Lower leg skin (tissue), 4 donors: ENCODE data around the gene SATB1. TPM values are rescaled to one million over a fixed set of nuclear protein-coding genes. Genes with fewer than 3 reads are reported as not detected.

Experiments used
- DNase-seq, 2 donors: peaks; one replicate each; pipeline ENCODE4 v3.0.0-alpha.2; 2019; ENCODE audit warnings: low spot score in 2 of 2
- H3K4me3 ChIP-seq: fragments of 200-600 bp; sonication (generic); 2 replicates; pipeline ENCODE4 v1.5.1; 2017; ENCODE audit warnings: mild to moderate bottlenecking, low read depth; ENCODE audit not compliant: poor library complexity, severe bottlenecking
- CTCF ChIP-seq, 3 donors: fragments of 450-650 bp; IDR thresholded peaks; one replicate each; pipeline ENCODE4 v1.5.1; 2016; ENCODE audit warnings: antibody characterized with exemption in 3 of 3, mild to moderate bottlenecking in 3 of 3, moderate library complexity in 2 of 3
- POLR2A ChIP-seq, 2 donors: fragments of 450-650 bp; IDR thresholded peaks; one replicate each; pipeline ENCODE4 v1.6.1; 2016 to 2017; ENCODE audit warnings: antibody characterized with exemption in 2 of 2, mild to moderate bottlenecking in 1 of 2, moderate library complexity in 1 of 2
- WGBS, 2 donors: methylation state at CpG; one replicate each; pipeline ENCODE4 v1.1.5; 2018; 5-methylcytosine and 5-hydroxymethylcytosine counted together
- intact Hi-C: fragments of 100-400 bp; cut with DNase I; formaldehyde crosslinking; loops from one replicate; pipeline ENCODE4 v1.15.0; 2023; ENCODE audit warnings: low total_unique reads
- total RNA-seq, 4 donors: library from RNA; depleted of rRNA; stranded (reverse); fragments of >200 nt; gene quantifications; one replicate each; pipeline ENCODE4 v1.1.0, GENCODE V29; 2016

SATB1 gene
- total RNA-seq, 4 donors from 2014 or later = 16.9 to 33.8 (median 25.7) TPM

DNA sequence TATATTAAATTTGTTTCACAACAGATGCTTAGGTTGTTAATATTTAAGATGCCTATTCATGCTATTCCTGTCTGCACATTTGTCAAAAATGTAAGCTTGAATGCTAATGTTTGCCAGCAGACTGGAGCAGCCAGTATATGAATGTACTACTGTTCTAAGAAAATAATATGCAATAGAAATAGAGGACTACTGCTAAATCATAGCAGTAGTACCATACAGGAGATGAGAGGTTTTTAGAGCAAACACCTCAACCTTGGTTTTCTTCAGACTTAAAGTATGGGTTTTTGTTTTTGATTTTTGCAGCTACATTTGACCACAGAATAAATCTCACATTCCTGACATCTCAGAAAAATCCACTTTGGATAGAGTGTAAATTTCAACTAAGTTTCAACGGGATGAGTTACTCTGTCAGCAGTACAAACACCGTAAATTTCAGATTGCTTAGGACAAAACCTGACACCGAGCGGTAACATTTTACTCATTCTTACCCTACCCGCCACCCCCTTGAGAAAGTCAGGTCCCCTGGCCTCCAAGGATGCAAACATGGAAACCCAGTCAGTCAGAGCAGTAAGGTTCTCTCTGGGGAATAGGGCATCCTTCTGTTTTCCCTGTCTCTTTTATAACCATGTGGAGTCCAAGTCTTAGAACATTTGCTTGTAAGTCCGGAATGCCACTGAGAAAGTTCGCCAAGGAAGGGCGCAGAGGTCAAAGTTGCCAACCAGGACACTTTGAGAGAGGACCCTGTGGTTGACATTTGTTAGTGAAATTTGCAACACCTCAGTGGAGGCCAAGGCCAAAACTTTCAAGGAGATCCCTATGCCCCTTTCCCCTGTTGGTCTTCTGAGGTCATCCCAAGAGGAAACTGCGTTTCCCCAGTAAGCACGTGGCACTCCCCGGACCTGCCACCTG, 17.9 kb upstream of the SATB1 start:
- no peak for TF ChIP-seq POLR2A (IDR thresholded peaks at IDR 0.05)
- TF ChIP-seq CTCF (IDR thresholded peaks at IDR 0.05) = no peak
- 60% methylated on average over 11 of the region's 11 CpGs for WGBS, 2 donors
- H3K4me3 ChIP-seq = no peak overlapping the region
- intact Hi-C loops = no loop called here
- DNase-seq = no peak

DNA sequence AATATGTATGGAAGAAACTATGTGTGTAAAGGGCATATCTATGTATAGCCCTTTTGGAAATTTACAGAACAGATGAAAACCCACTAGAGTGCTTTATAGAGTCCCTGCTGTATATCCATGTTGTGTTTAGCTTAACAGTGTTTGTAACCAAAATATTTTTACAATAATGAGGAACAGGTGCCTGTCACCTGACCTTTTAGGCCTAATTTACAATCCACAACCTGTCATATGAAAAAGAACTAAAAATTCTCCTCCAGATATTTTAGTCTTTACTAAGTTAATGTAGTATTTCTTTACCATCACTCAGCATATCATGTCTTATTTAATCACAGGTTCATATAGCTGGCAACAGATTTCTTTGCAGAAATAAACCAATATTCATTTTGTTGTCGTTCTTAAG, 16.4 kb upstream of the SATB1 start:
- intact Hi-C loops = no loop called here
- 89 to 96% methylated on average over 1 of the region's 1 CpG for WGBS, 2 donors
- TF ChIP-seq POLR2A (IDR thresholded peaks at IDR 0.05) (no peak), CTCF (IDR thresholded peaks at IDR 0.05) (no peak)
- DNase-seq = no peak
- H3K4me3 ChIP-seq = no peak overlapping the region

- WGBS, 2 donors = 38 to 43% methylated on average over 7 of the region's 7 CpGs
- H3K4me3 ChIP-seq = no peak overlapping the region
- intact Hi-C loops = no loop called here
- TF ChIP-seq CTCF (IDR thresholded peaks at IDR 0.05) (no peak), POLR2A (IDR thresholded peaks at IDR 0.05) (no peak)
- no peak for DNase-seq
Measured at GRCh38 chr3:18440066-18440722, 15.1 kb upstream of the SATB1 start.

- DNase-seq = no peak
- intact Hi-C loops = no loop called here
- TF ChIP-seq CTCF (IDR thresholded peaks at IDR 0.05) (no peak), POLR2A (IDR thresholded peaks at IDR 0.05) (no peak)
- WGBS, 2 donors = 61 to 62% methylated on average over 1 of the region's 1 CpG
- no peak overlapping the region for H3K4me3 ChIP-seq
Measured at GRCh38 chr3:18439281-18439680, 14.1 kb upstream of the SATB1 start.

DNA sequence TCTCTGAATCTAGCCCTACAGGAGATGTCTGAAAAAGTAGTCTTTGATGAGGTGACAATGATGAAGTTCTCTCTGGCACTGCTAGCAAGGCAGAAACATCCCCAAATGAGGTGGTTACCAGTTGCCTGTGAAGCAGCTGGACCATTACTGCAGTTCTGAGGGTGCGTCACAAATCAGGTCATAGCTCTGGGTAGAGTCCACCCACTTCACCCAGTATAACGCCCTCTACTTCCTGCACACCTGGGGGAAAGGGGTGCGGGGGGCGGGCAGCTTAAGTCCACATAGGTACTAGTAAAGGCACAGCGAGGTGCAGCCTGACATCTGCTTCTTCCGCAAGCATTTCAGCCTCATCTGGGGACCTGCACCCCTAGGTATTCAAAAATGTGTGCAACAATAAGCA, 13.4 kb upstream of the SATB1 start:
- WGBS, 2 donors = 77 to 79% methylated on average over 6 of the region's 6 CpGs
- no peak for DNase-seq
- TF ChIP-seq POLR2A (IDR thresholded peaks at IDR 0.05) = no peak
- no peak for TF ChIP-seq CTCF (IDR thresholded peaks at IDR 0.05)
- intact Hi-C loops = no loop called here
- H3K4me3 ChIP-seq = no peak overlapping the region
